ENCODE data around the gene PARD3B. TPM values are rescaled to one million over a fixed set of nuclear protein-coding genes. Genes with fewer than 3 reads are reported as not detected.

PARD3B gene
- total RNA-seq, 1 experiment from 2014 or later, result 3.6 TPM

GRCh38 chr2:205087862-205088261 is 542.6 kb downstream of the PARD3B start:
- Histone ChIP-seq H3K4me1 (ENCODE audit: control insufficient read depth, insufficient read depth, low read length) (no peaks in the 10 kb centered on the region), H3K4me3 (ENCODE audit: low read depth in 2 of 2, low read length in 2 of 2) (no peak overlapping the region), H3K9me3 (ENCODE audit: control insufficient read depth, insufficient read depth, low read depth, low read length) (no peaks in the 10 kb centered on the region), H3K36me3 (ENCODE audit: control insufficient read depth, insufficient read depth, low read length) (no peaks in the 10 kb centered on the region), H3K27me3 (ENCODE audit: control insufficient read depth, insufficient read depth, low read length) (no peaks in the 10 kb centered on the region), H3K27ac (ENCODE audit: low read length) (no peak overlapping the region)
- in situ Hi-C loops (cut with HindIII; ENCODE audit: low pct_unique_long_range_greater_than_20kb, low sequenced_read_pairs), result no loop called here
- no peak for ATAC-seq
- CTCF ChIA-PET, result no interaction called here
- no TSS peak for BruUV-seq (replicated peaks)
- intact Hi-C loops (cut with micrococcal nuclease; ENCODE audit: unreplicated experiment), result no loop called here
- POLR2A ChIA-PET, result no interaction called here
- TF ChIP-seq CTCF (IDR thresholded peaks at IDR 0.05) (no peak), TCF7L2 (IDR thresholded peaks at IDR 0.05; ENCODE audit: low read depth, low read length) (no peak), POLR2AphosphoS5 (IDR thresholded peaks at IDR 0.05; ENCODE audit: low read depth, low read length) (no peak), SIN3A (IDR thresholded peaks at IDR 0.05; ENCODE audit: borderline replicate concordance, insufficient read depth, low read depth, low read length) (no peak)
- TF ChIP-seq, protein P1, sequence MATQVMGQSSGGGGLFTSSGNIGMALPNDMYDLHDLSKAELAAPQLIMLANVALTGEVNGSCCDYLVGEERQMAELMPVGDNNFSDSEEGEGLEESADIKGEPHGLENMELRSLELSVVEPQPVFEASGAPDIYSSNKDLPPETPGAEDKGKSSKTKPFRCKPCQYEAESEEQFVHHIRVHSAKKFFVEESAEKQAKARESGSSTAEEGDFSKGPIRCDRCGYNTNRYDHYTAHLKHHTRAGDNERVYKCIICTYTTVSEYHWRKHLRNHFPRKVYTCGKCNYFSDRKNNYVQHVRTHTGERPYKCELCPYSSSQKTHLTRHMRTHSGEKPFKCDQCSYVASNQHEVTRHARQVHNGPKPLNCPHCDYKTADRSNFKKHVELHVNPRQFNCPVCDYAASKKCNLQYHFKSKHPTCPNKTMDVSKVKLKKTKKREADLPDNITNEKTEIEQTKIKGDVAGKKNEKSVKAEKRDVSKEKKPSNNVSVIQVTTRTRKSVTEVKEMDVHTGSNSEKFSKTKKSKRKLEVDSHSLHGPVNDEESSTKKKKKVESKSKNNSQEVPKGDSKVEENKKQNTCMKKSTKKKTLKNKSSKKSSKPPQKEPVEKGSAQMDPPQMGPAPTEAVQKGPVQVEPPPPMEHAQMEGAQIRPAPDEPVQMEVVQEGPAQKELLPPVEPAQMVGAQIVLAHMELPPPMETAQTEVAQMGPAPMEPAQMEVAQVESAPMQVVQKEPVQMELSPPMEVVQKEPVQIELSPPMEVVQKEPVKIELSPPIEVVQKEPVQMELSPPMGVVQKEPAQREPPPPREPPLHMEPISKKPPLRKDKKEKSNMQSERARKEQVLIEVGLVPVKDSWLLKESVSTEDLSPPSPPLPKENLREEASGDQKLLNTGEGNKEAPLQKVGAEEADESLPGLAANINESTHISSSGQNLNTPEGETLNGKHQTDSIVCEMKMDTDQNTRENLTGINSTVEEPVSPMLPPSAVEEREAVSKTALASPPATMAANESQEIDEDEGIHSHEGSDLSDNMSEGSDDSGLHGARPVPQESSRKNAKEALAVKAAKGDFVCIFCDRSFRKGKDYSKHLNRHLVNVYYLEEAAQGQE (IDR thresholded peaks at IDR 0.05; ENCODE audit: insufficient read depth in 1 of 2, low read depth in 2 of 2, low read length in 1 of 2), result no peak
- no peak for DNase-seq (ENCODE audit: low read depth, low spot score)

DNA sequence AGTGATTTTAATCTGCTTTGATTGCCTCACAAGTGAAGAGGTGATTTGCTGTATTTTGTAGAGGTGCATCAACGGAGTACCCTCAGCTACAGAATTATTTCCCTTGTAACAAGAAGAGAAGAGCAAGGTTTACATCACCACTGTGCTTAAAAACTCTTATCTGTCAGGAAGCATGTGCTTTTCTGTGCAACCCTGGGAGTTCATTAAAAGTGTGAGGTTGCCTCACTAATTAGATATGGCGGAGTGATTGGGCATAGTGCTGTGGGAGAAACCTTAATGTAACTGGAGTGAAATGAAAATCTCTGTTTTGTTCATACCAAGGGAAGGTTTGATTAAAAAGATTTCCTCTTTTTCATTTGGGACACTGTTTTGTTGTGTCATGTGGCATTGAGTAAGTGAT is 544.7 kb downstream of the PARD3B start:
- no peaks in the 10 kb centered on the region for H3K9me3 ChIP-seq (ENCODE audit: control insufficient read depth, insufficient read depth, low read depth, low read length)
- ChIA-PET CTCF (no interaction called here), POLR2A (no interaction called here)
- no peaks in the 10 kb centered on the region for H3K27me3 ChIP-seq (ENCODE audit: control insufficient read depth, insufficient read depth, low read length)
- intact Hi-C loops (cut with micrococcal nuclease; ENCODE audit: unreplicated experiment), result no loop called here
- TF ChIP-seq, protein P1 (IDR thresholded peaks at IDR 0.05; ENCODE audit: insufficient read depth in 1 of 2, low read depth in 2 of 2, low read length in 1 of 2), result no peak
- no peak for TF ChIP-seq SIN3A (IDR thresholded peaks at IDR 0.05; ENCODE audit: borderline replicate concordance, insufficient read depth, low read depth, low read length)
- TF ChIP-seq CTCF (IDR thresholded peaks at IDR 0.05), result no peak
- TF ChIP-seq POLR2AphosphoS5 (IDR thresholded peaks at IDR 0.05; ENCODE audit: low read depth, low read length), result no peak
- no peak for TF ChIP-seq TCF7L2 (IDR thresholded peaks at IDR 0.05; ENCODE audit: low read depth, low read length)
- H3K36me3 ChIP-seq (ENCODE audit: control insufficient read depth, insufficient read depth, low read length), result no peaks in the 10 kb centered on the region
- in situ Hi-C loops (cut with HindIII; ENCODE audit: low pct_unique_long_range_greater_than_20kb, low sequenced_read_pairs), result no loop called here
- H3K4me3 ChIP-seq (ENCODE audit: low read depth in 2 of 2, low read length in 2 of 2), result no peak overlapping the region
- DNase-seq (ENCODE audit: low read depth, low spot score), result no peak
- BruUV-seq (replicated peaks), result no TSS peak
- H3K4me1 ChIP-seq (ENCODE audit: control insufficient read depth, insufficient read depth, low read length), result no peaks in the 10 kb centered on the region
- no peak overlapping the region for H3K27ac ChIP-seq (ENCODE audit: low read length)
- no peak for ATAC-seq

Measured in Panc1 (cell line).